HEK293 (cell line): ENCODE results near the gene MASP2.

Experiments
- KLF10 ChIP-seq: fragments of 450-650 bp; IDR thresholded peaks from 2 replicates; pipeline ENCODE4 v1.5.1; 2018; ENCODE audit warnings: missing biosample characterization, mild to moderate bottlenecking, missing genetic modification characterization
- ZBTB8A ChIP-seq: fragments of 450-650 bp; formaldehyde crosslinking; IDR thresholded peaks from 2 replicates; pipeline ENCODE4 v1.5.1; 2016; ENCODE audit warnings: missing biosample characterization, missing genetic modification characterization
- ZNF549 ChIP-seq: fragments of 450-650 bp; IDR thresholded peaks from 2 replicates; pipeline ENCODE4 v1.5.1; 2018; ENCODE audit warnings: missing biosample characterization, missing genetic modification characterization, mild to moderate bottlenecking, inconsistent platforms, moderate library complexity
- TF ChIP-seq, protein P1 (sequence below): fragments of 450-650 bp; formaldehyde crosslinking; IDR thresholded peaks from 2 replicates; pipeline ENCODE4 v1.5.1; 2016; ENCODE audit warnings: missing biosample characterization, missing genetic modification characterization

DNA sequence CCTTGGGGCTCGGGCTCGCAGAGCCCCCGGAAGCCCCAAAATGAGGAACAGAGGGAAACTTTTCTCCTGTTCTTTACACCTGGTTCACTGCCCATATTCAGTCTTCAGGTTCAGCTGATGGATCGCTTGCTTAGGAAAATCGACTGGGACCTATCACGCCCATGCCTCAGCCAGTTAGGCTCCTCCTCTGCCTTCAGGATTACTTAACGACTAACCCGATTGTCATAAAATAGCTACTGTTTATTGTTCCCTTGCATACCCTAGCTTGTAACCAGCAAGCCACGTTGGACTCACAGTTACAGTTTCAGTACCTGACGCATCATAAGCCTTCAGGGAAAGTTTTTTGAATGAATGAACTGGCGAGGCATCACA is 33.9 kb downstream of the MASP2 start:
- TF ChIP-seq ZNF549 (tag by site-specific recombination) (no peak), KLF10 (no peak), ZBTB8A (tag by site-specific recombination) (no peak)
- TF ChIP-seq, protein P1, sequence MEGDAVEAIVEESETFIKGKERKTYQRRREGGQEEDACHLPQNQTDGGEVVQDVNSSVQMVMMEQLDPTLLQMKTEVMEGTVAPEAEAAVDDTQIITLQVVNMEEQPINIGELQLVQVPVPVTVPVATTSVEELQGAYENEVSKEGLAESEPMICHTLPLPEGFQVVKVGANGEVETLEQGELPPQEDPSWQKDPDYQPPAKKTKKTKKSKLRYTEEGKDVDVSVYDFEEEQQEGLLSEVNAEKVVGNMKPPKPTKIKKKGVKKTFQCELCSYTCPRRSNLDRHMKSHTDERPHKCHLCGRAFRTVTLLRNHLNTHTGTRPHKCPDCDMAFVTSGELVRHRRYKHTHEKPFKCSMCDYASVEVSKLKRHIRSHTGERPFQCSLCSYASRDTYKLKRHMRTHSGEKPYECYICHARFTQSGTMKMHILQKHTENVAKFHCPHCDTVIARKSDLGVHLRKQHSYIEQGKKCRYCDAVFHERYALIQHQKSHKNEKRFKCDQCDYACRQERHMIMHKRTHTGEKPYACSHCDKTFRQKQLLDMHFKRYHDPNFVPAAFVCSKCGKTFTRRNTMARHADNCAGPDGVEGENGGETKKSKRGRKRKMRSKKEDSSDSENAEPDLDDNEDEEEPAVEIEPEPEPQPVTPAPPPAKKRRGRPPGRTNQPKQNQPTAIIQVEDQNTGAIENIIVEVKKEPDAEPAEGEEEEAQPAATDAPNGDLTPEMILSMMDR = no peak
